AG20443 (cell line): ENCODE measurements around the gene SEMA3F.
A peak's percentile ranks its signal among the peaks of the same experiment; 100 is the strongest.

Experiments
- DNase-seq: peaks from one replicate; pipeline ENCODE4 v3.0.0; 2012; ENCODE audit warnings: low spot score, mixed read lengths

The SEMA3F gene

DNA sequence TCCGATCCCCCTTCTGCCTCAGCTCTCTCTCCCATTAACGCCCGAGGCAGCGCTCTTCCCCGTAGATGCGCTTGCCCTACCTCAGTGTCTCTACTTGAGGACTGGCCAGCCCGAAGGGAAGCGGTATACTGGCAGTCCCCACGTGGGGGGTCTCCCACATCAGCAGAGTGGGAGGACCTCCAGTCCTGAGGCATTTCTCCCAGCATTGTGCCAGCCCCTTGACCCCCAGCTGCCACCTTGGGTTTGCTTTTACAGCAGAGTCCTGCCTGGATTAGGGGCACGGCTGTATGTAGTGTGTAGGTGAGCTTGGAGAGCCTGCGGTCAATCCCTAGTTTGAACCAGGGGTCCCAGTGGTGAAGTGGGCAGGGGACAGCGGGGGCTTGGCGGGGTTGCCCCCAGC is 767 bp downstream of the SEMA3F start:
- no peak for DNase-seq

DNA sequence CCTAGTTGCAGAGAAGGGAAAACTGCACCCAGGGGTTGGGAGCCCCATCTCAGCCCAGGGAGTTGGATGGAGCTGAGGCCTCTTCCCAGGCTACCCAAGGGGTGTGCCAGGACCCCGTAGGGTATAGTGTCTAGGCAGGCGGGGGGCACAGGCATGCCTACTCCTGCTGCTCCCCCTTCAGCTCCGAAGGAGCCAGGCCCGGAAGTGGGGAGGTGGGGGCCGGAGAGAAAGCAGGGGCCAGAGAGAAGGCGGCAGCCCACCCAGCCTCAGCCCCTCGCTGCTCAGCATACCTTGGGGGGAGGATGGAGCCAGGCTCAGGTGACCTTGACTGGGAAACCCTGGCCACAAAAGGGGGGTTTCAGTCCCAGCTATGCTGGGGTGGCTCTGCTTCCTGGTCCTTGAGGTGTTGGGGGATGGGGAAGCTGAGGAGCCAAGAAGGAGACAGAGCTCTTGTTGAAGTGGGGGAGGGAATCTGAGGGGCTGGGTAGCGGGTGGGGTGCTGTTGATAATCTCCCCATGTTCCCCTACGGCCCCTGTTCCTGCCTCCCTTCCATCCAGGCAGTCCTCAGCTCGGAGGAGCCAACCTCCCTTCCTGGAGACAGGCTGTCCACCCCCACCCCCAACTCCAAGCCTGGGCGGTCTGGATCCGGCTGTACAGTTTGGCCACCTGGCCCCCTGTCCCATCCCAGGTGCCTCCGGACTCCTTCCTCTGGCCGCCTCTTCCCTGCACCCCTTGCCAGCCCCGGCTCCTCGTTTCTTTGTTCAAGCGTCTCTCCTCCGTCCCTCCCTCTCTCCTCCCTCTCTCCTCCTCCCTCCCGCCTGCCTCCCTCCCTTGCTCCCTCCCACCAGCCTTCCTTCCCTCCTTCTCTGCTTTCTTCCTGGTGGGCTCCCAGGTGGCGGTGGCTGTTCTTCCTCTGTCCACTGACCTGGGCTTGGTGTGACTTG is 1.7 kb downstream of the SEMA3F start:
- peak; percentile 45 for DNase-seq

- no peak for DNase-seq
Measured at GRCh38 chr3:50157827-50158529, 2.9 kb downstream of the SEMA3F start.

GRCh38 chr3:50158530-50159146 is 3.5 kb downstream of the SEMA3F start:
- no peak for DNase-seq

DNA sequence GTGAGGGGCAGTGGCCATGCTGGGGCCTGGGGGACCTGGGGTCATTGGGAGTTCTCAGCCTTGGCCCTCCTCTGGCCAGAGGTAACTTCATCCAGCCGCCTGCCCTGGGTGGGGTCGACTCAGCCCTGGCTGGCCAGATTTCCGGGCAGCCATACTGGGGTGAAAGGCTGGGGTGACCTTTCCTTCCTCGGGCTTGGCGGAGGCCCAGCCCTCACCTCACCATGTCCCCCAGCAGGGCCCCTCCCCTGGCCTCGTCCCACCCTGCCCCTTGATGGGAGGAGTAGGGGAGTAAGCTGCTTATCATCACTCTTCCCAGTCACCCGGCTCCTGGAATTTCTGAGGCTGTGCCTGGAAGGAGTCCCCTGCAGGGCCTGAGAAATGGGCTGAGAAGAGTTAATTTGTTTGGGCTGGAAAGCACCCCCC is 5.4 kb downstream of the SEMA3F start:
- DNase-seq = no peak

- no peak for DNase-seq
Measured at GRCh38 chr3:50161320-50161719, 6.2 kb downstream of the SEMA3F start.

GRCh38 chr3:50162034-50162883 is 7.1 kb downstream of the SEMA3F start:
- DNase-seq = no peak

- peak; percentile 94 for DNase-seq
Measured at GRCh38 chr3:50163572-50164455, 8.7 kb downstream of the SEMA3F start.

- DNase-seq = no peak
Measured at GRCh38 chr3:50164481-50164880, 9.4 kb downstream of the SEMA3F start.

- peak; percentile 84 for DNase-seq
Measured at GRCh38 chr3:50164984-50165909, 10.1 kb downstream of the SEMA3F start.

- peak; percentile 29 for DNase-seq
Measured at GRCh38 chr3:50165910-50166538, 10.9 kb downstream of the SEMA3F start.

DNA sequence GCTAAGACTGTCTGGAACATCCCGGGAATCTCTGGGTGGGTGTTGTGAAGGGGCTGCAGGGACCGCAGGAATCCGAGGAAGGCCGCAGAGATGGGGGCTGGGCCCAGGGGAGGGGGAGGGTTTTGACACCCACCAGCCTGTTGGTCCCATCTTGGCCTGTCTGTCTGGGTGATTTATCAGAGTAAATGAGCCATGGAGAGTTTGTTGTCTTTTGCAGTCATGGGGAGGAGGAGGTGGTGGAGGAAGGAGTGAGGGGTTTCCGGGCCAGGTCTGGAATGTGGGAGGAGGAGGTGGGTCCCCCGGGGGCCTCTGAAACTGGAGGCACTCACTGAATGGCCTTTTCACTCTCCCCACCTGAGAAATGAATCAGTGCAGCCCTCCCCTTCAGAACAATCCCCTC is 11.5 kb downstream of the SEMA3F start:
- DNase-seq = no peak

- DNase-seq = no peak
Measured at GRCh38 chr3:50167069-50167840, 12.1 kb downstream of the SEMA3F start.

GRCh38 chr3:50167841-50168209 is 12.7 kb downstream of the SEMA3F start:
- DNase-seq = no peak

- no peak for DNase-seq
Measured at GRCh38 chr3:50168388-50168787, 13.3 kb downstream of the SEMA3F start.

- DNase-seq = no peak
Measured at GRCh38 chr3:50168791-50169190, 13.7 kb downstream of the SEMA3F start.

GRCh38 chr3:50169232-50169832 is 14.2 kb downstream of the SEMA3F start:
- DNase-seq = no peak

DNA sequence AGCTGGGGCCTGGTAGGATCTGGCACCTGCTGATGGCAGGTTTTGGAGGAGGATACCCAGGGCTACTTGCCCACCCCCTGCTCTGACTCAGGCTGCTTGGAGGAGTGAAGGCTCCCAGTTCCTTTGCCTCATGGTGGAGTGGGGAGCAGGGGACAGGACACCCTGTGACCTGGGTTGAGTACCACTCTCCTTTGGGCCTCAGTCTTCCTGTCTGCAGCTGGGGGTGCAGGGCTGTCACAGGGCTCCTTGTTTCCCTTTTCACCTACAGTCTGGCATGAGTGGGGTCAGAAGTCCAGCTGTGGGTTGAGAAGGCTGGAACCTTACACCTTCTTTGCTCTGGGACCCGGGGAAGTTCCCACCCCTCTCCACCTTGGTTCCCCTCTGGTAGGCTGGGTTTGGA is 14.7 kb downstream of the SEMA3F start:
- no peak for DNase-seq
